ENCODE data around the gene KDSR. TPM values are rescaled to one million over a fixed set of nuclear protein-coding genes. Genes with fewer than 3 reads are reported as not detected.

KDSR gene
- total RNA-seq, 4 donors from 2014 or later, result 11.2 to 18.6 (median 14.4) TPM

GRCh38 chr18:63374540-63374939 lies 7.5 kb upstream of the KDSR start:
- in situ Hi-C loops (cut with MboI; ENCODE audit: low sequenced_read_pairs in 4 of 4) (no loop called here), intact Hi-C loops (cut with DNase I; ENCODE audit: low total_unique reads) (no loop called here)
- Histone ChIP-seq H3K4me1 (no peaks in the 10 kb centered on the region), H3K4me3 (no peak overlapping the region), H3K27me3 (no peaks in the 10 kb centered on the region), H3K36me3 (no peaks in the 10 kb centered on the region), H3K9me3 (no peaks in the 10 kb centered on the region), H3K27ac (no peak overlapping the region)
- DNase-seq (no peak), ATAC-seq (no peak)
- TF ChIP-seq POLR2A (IDR thresholded peaks at IDR 0.05), result no peak
- no peak for TF ChIP-seq CTCF (IDR thresholded peaks at IDR 0.05 in 4 of 5, conservative IDR thresholded peaks at IDR 0.05 in 1 of 5)

GRCh38 chr18:63373161-63373560 lies 6.2 kb upstream of the KDSR start:
- DNase-seq (no peak), ATAC-seq (no peak)
- TF ChIP-seq CTCF (IDR thresholded peaks at IDR 0.05 in 4 of 5, conservative IDR thresholded peaks at IDR 0.05 in 1 of 5) (no peak), POLR2A (IDR thresholded peaks at IDR 0.05) (no peak)
- no peaks in the 10 kb centered on the region for H3K36me3 ChIP-seq
- no peak overlapping the region for H3K27ac ChIP-seq
- H3K4me3 ChIP-seq, result no peak overlapping the region
- peaks cover 8 to 9% of the 10 kb centered on the region in 2 donors for H3K4me1 ChIP-seq
- H3K27me3 ChIP-seq, result no peaks in the 10 kb centered on the region
- intact Hi-C loops (cut with DNase I; ENCODE audit: low total_unique reads), result no loop called here
- no peaks in the 10 kb centered on the region for H3K9me3 ChIP-seq
- in situ Hi-C loops (cut with MboI; ENCODE audit: low sequenced_read_pairs in 4 of 4), result no loop called here

- no peak overlapping the region for H3K27ac ChIP-seq
- TF ChIP-seq CTCF (IDR thresholded peaks at IDR 0.05 in 4 of 5, conservative IDR thresholded peaks at IDR 0.05 in 1 of 5) (no peak), POLR2A (IDR thresholded peaks at IDR 0.05) (no peak)
Observed at GRCh38 chr18:63368611-63369010, 1.6 kb upstream of the KDSR start.

GRCh38 chr18:63366213-63367052 lies 573 bp downstream of the KDSR start:
- DNase-seq (peak; percentile 43 to 62), ATAC-seq (peak; percentile 67 to 69)
- Histone ChIP-seq H3K4me3 (peak overlapping the region; percentile 81 to 95 (median 90)), H3K4me1 (peaks cover 19 to 21% of the 10 kb centered on the region in 2 donors), H3K27ac (peak overlapping the region; percentile 90 to 99 (median 97)), H3K9me3 (no peaks in the 10 kb centered on the region), H3K27me3 (no peaks in the 10 kb centered on the region), H3K36me3 (peaks cover 0 to 10% of the 10 kb centered on the region in 2 donors)
- in situ Hi-C loops (cut with MboI; ENCODE audit: low sequenced_read_pairs in 4 of 4), result loop anchor here in 2 of 4 donors (5.0 to 10.0 kb wide), 2 partner anchors 56 to 58 kb away; partner anchors contain the start of gene VPS4B (in 2 of the 2)
- TF ChIP-seq POLR2A (IDR thresholded peaks at IDR 0.05), result no peak
- no peak for TF ChIP-seq CTCF (IDR thresholded peaks at IDR 0.05 in 4 of 5, conservative IDR thresholded peaks at IDR 0.05 in 1 of 5)
- intact Hi-C loops (cut with DNase I; ENCODE audit: low total_unique reads), result loop anchor here (1.0 to 5.0 kb wide), 6 partner anchors 46 to 1179 kb away; partner anchors contain the start of genes PHLPP1, PIGN, RELCH and VPS4B

More at GRCh38 chr18:63368611-63369010, 1.6 kb upstream of the KDSR start:
- DNase-seq (no peak), ATAC-seq (no peak)
- no peaks in the 10 kb centered on the region for H3K9me3 ChIP-seq
- peaks cover 19 to 21% of the 10 kb centered on the region in 2 donors for H3K4me1 ChIP-seq
- no peaks in the 10 kb centered on the region for H3K27me3 ChIP-seq
- in situ Hi-C loops (cut with MboI; ENCODE audit: low sequenced_read_pairs in 4 of 4), result loop anchor here in 2 of 4 donors (5.0 to 10.0 kb wide), 2 partner anchors 54 to 56 kb away; partner anchors contain the start of gene VPS4B (in 2 of the 2)
- H3K4me3 ChIP-seq, result peak overlapping the region in 1 of 4 donors; percentile 91
- intact Hi-C loops (cut with DNase I; ENCODE audit: low total_unique reads), result loop anchor here (5.0 kb wide), 1 partner anchor 1181 kb away; the partner anchor contains the start of genes PIGN and RELCH
- no peaks in the 10 kb centered on the region for H3K36me3 ChIP-seq

Measured in gastrocnemius medialis (tissue), 4 donors.